NCI-H69 (cell line): ENCODE measurements around the gene CORO6.
A peak's percentile ranks its signal among the peaks of the same experiment; 100 is the strongest.
"Not testable (repeated sequence)": the region's sequence is repeated elsewhere in the genome, so short reads cannot be mapped to it uniquely, and the experiment has no call there.

Experiments
- DNase-seq: peaks from one replicate; lab custom pipeline; 2025; lab: John Stamatoyannopoulos, UW

CORO6 gene

GRCh38 chr17:29622337-29623282, at the start of gene CORO6:
CORO6 (minus strand) TSS chr17:29622912; CDS start chr17:29621421, 1,491 bp downstream.
- peak; percentile 91 for DNase-seq

- DNase-seq = no peak
Measured at GRCh38 chr17:29671661-29672060, 48.9 kb upstream of the CORO6 start.

GRCh38 chr17:29669266-29669665, 46.6 kb upstream of the CORO6 start:
- DNase-seq = no peak

- no peak for DNase-seq
Measured at GRCh38 chr17:29667969-29668368, 45.3 kb upstream of the CORO6 start.

GRCh38 chr17:29665481-29665810, 42.7 kb upstream of the CORO6 start:
- DNase-seq = no peak

- no peak for DNase-seq
Measured at GRCh38 chr17:29664743-29665480, 42.2 kb upstream of the CORO6 start.

GRCh38 chr17:29663155-29663554, 40.4 kb upstream of the CORO6 start:
- DNase-seq = peak; percentile 89

- peak; percentile 63 for DNase-seq
Measured at GRCh38 chr17:29661213-29661612, 38.5 kb upstream of the CORO6 start.

- DNase-seq = no peak
Measured at GRCh38 chr17:29659155-29659554, 36.4 kb upstream of the CORO6 start.

- no peak for DNase-seq
Measured at GRCh38 chr17:29655323-29655722, 32.6 kb upstream of the CORO6 start.

GRCh38 chr17:29653995-29654714, 31.4 kb upstream of the CORO6 start:
- no peak for DNase-seq

GRCh38 chr17:29652976-29653375, 30.3 kb upstream of the CORO6 start:
- DNase-seq = no peak

GRCh38 chr17:29651913-29652312, 29.2 kb upstream of the CORO6 start:
- not testable (repeated sequence) for DNase-seq

- DNase-seq = no peak
Measured at GRCh38 chr17:29650396-29650795, 27.7 kb upstream of the CORO6 start.

GRCh38 chr17:29649359-29649758, 26.6 kb upstream of the CORO6 start:
- no peak for DNase-seq

- DNase-seq = no peak
Measured at GRCh38 chr17:29648005-29648404, 25.3 kb upstream of the CORO6 start.

GRCh38 chr17:29645515-29646051, 22.9 kb upstream of the CORO6 start:
- peak; percentile 63 for DNase-seq

GRCh38 chr17:29643817-29644160, 21.1 kb upstream of the CORO6 start:
- peak; percentile 24 for DNase-seq

- peak; percentile 90 for DNase-seq
Measured at GRCh38 chr17:29642171-29642611, 19.5 kb upstream of the CORO6 start.

GRCh38 chr17:29640981-29641642, 18.4 kb upstream of the CORO6 start:
- DNase-seq = peak; percentile 14

- peak; percentile 20 for DNase-seq
Measured at GRCh38 chr17:29640413-29640812, 17.7 kb upstream of the CORO6 start.

GRCh38 chr17:29633886-29634285, 11.2 kb upstream of the CORO6 start:
- DNase-seq = no peak
